ENCODE measurements around the gene ENTPD6. TPM values are rescaled to one million over a fixed set of nuclear protein-coding genes. Genes with fewer than 3 reads are reported as not detected.

ENTPD6 gene
- total RNA-seq, 1 donor from 2014 or later: 106 TPM

GRCh38 chr20:25211273-25211672 is 15.8 kb downstream of the ENTPD6 start:
- Histone ChIP-seq H3K9me3 (replicated peaks) (no peaks in the 10 kb centered on the region), H3K27me3 (ENCODE audit: low read depth) (no peaks in the 10 kb centered on the region), H3K27ac (replicated peaks) (no peak overlapping the region), H3K36me3 (peaks cover 73% of the 10 kb centered on the region), H3K4me1 (peaks cover 28% of the 10 kb centered on the region), H3K4me3 (no peak overlapping the region)
- intact Hi-C loops (cut with micrococcal nuclease): no loop called here
- no peak for TF ChIP-seq CTCF (IDR thresholded peaks at IDR 0.05; ENCODE audit: borderline replicate concordance)
- DNase-seq: no peak

- Histone ChIP-seq H3K4me3 (no peak overlapping the region), H3K9me3 (replicated peaks) (no peaks in the 10 kb centered on the region), H3K4me1 (peaks cover 29% of the 10 kb centered on the region), H3K27me3 (ENCODE audit: low read depth) (no peaks in the 10 kb centered on the region), H3K36me3 (peaks cover 80% of the 10 kb centered on the region), H3K27ac (replicated peaks) (no peak overlapping the region)
- TF ChIP-seq CTCF (IDR thresholded peaks at IDR 0.05; ENCODE audit: borderline replicate concordance): no peak
- DNase-seq: no peak
- intact Hi-C loops (cut with micrococcal nuclease): no loop called here
These were observed 16.7 kb downstream of the ENTPD6 start for GRCh38 chr20:25212242-25212641.

GRCh38 chr20:25213566-25214425 is 18.3 kb downstream of the ENTPD6 start:
- Histone ChIP-seq H3K4me3 (no peak overlapping the region), H3K27me3 (ENCODE audit: low read depth) (no peaks in the 10 kb centered on the region), H3K9me3 (replicated peaks) (no peaks in the 10 kb centered on the region), H3K36me3 (peaks cover 91% of the 10 kb centered on the region), H3K27ac (replicated peaks) (no peak overlapping the region), H3K4me1 (peaks cover 33% of the 10 kb centered on the region)
- intact Hi-C loops (cut with micrococcal nuclease): no loop called here
- no peak for DNase-seq
- TF ChIP-seq CTCF (IDR thresholded peaks at IDR 0.05; ENCODE audit: borderline replicate concordance): no peak

- Histone ChIP-seq H3K4me3 (no peak overlapping the region), H3K36me3 (peaks cover 97% of the 10 kb centered on the region), H3K27me3 (ENCODE audit: low read depth) (no peaks in the 10 kb centered on the region), H3K9me3 (replicated peaks) (no peaks in the 10 kb centered on the region), H3K27ac (replicated peaks) (no peak overlapping the region), H3K4me1 (peaks cover 39% of the 10 kb centered on the region)
- intact Hi-C loops (cut with micrococcal nuclease): no loop called here
- TF ChIP-seq CTCF (IDR thresholded peaks at IDR 0.05; ENCODE audit: borderline replicate concordance): no peak
- no peak for DNase-seq
These were observed 18.9 kb downstream of the ENTPD6 start for GRCh38 chr20:25214426-25214790.

- peaks cover 43% of the 10 kb centered on the region for H3K4me1 ChIP-seq
- peaks cover 99% of the 10 kb centered on the region for H3K36me3 ChIP-seq
- no peak for TF ChIP-seq CTCF (IDR thresholded peaks at IDR 0.05; ENCODE audit: borderline replicate concordance)
- DNase-seq: no peak
- intact Hi-C loops (cut with micrococcal nuclease): no loop called here
- no peaks in the 10 kb centered on the region for H3K27me3 ChIP-seq (ENCODE audit: low read depth)
- no peak overlapping the region for H3K27ac ChIP-seq (replicated peaks)
- no peaks in the 10 kb centered on the region for H3K9me3 ChIP-seq (replicated peaks)
- no peak overlapping the region for H3K4me3 ChIP-seq
These were observed 19.3 kb downstream of the ENTPD6 start for GRCh38 chr20:25214819-25215218.
